NCI-H524 treated with DMSO at 0.1 percent for 48 hours (cell line): ENCODE measurements around the gene MORN1.

ENCODE experiments used
- DNase-seq: peaks from one replicate; lab custom pipeline; 2025; lab: John Stamatoyannopoulos, UW

The MORN1 gene

DNA sequence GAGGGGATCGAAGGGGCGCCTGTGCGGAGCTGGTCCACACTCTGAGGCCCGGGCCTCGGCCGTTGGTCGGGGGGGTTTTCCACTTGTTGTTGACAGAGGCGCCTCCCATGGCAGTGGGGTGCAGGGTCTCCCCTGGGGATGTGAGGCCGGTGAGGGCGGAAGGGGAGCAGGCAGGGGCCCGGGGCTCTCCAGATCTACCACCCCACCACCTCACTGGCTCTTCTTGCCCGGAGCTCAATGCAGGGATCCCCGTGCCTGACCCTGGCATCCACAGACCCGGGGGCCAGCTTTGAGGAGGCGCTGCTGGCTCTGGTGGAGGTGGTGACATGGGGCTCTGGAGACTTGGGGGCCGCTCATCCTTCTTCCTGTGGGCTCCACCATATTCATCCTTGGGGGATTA is 28.1 kb upstream of the MORN1 start:
- no peak for DNase-seq

GRCh38 chr1:2418791-2419320 is 27.5 kb upstream of the MORN1 start:
- no peak for DNase-seq

GRCh38 chr1:2417833-2418225 is 26.5 kb upstream of the MORN1 start:
- no peak for DNase-seq

DNA sequence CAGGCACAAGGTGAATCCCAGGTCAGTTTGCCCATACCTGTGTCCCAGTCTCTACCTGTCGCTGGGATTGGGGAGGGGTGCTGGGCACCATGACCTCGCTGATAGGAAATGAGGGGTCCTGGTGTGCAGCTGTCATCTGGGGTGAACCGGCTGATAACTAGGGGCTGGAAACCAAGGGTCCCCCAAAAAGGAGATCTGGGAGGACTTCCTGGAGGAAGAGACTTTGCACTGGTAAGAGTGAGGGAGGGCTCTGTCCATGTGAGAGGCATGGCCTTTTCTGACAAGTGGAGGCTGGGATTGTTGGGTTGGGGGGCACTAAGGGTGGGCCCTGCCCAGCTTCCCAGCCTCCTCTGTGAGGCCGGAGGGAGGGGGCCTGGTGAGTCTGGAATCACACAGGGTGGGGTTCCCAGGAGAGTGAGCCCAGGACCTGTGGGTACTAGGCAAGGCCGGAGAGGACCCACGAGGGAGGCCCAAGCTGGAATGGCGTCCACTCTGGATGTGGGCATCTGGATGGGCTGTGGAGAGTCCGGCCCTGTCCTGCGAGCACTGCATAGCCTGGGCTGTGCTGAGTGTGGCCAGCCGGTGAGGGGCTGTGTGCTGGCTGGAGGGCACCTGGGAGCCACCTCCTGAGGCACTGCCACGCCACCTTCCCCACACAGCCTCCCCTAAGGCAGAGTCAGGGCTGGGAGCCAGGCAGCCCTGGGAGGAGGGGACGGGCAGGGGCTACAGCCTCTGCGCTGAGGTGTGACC is 25.9 kb upstream of the MORN1 start:
- DNase-seq: no peak

- no peak for DNase-seq
Observed at GRCh38 chr1:2416403-2416802, 25.0 kb upstream of the MORN1 start.

GRCh38 chr1:2415801-2416208 is 24.5 kb upstream of the MORN1 start:
- DNase-seq: no peak

GRCh38 chr1:2415337-2415736 is 24.0 kb upstream of the MORN1 start:
- no peak for DNase-seq

GRCh38 chr1:2414297-2414958 is 23.1 kb upstream of the MORN1 start:
- peak; percentile 8 for DNase-seq

- no peak for DNase-seq
Observed at GRCh38 chr1:2413495-2414296, 22.3 kb upstream of the MORN1 start.

DNA sequence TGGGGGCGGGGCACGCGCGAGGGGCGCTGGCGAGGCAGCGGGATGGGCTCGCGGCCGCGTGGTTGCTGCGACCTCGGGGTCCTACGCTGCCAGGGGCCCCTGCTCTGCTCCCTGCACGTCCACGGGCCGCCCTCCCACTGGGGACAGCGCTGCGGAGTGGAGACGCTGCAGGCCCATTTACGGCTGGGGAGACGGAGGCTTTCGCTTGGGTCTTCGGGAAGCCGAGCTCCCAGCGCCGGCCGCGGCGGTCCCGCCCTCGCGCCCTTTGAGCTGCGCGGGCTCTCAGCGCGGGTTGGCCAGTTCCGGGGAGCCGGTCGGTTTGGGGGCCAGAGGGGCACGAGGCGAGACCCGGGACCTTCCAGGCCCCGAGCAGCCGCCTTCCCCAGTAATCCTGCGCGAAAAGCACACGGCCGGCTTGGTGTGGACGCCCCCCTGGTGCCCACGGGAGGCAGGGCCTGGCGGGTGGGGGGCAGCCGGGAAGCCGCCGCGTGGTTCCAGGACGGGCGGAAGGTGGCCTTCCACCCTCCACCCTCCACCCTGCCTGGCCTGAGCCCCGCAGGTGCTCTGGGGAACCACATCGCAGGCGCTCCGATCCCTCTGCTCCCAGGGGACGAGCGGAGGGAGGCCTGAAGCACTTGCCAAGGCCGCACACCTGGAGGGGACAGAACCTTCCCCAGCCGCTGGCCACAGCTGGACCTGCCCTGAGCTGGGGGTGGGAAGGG is 21.6 kb upstream of the MORN1 start:
- DNase-seq: no peak

- DNase-seq: peak; percentile 49
Observed at GRCh38 chr1:2412395-2412772, 21.0 kb upstream of the MORN1 start, which contains the start of gene PEX10. Gene PEX10 (minus strand): TSS chr1:2412564. CDS start chr1:2412502, 62 bp downstream.

- no peak for DNase-seq
Observed at GRCh38 chr1:2411801-2412394, 20.5 kb upstream of the MORN1 start.

DNA sequence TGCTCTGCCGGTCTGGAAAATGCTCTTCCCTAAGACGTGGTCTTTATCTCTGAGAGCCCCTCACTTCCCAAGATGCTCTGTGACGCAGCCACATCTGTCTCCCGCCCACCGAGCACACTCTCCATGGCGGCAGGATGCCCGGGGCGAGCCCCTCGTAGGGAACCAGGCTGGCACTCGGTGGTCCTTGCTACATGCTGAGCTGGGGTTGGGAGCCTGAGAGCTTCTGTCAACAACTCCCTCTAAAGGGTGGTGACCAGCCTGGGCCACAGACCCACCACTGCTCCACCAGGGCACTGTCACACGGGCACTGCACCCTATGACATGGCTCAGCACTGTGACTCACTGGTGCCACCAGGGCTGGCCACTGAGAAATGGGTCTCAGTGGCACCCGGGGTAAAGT is 18.4 kb upstream of the MORN1 start:
- no peak for DNase-seq

DNA sequence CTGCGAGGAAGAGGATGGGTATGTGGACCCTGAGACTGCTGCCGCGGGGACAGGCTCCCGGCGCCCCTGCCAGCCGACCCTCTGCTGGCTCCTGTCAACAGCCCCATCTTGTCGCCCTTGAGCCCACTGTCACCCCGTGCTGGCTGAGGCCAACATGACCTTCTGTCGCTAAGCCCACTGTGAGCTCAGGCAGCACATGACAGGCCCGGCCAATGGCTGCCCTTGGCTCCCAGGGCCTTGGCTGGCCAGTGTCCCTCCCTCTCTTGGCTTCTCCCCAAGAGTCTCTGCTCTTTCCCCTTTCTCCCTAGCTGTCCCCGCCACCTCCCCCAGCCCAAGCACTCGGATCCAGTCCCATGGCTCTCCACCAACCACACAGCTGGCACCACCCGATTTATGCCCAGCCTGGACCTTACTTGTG is 17.5 kb upstream of the MORN1 start:
- DNase-seq: no peak

DNA sequence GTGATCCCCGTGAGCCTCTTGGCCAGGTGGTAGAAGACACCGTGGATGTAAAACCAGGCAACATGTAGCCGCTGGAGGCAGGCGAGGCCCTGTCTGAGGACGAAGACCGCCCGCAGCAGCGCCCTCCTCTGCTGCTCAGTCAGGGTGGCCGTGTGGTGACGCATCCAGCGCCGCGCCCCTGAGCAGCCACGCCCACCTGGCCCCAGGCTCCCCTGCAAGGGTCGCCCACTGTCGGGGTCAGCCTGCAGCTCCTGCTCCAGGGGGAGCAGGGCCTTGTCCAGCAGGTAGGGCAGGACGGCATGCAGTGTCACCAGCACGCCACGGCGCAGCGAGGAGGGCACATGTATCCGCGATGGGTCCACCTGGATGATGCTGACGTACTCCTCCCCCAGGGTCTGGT is 17.1 kb upstream of the MORN1 start:
- DNase-seq: no peak

GRCh38 chr1:2407991-2408275 is 16.6 kb upstream of the MORN1 start:
- DNase-seq: no peak

DNA sequence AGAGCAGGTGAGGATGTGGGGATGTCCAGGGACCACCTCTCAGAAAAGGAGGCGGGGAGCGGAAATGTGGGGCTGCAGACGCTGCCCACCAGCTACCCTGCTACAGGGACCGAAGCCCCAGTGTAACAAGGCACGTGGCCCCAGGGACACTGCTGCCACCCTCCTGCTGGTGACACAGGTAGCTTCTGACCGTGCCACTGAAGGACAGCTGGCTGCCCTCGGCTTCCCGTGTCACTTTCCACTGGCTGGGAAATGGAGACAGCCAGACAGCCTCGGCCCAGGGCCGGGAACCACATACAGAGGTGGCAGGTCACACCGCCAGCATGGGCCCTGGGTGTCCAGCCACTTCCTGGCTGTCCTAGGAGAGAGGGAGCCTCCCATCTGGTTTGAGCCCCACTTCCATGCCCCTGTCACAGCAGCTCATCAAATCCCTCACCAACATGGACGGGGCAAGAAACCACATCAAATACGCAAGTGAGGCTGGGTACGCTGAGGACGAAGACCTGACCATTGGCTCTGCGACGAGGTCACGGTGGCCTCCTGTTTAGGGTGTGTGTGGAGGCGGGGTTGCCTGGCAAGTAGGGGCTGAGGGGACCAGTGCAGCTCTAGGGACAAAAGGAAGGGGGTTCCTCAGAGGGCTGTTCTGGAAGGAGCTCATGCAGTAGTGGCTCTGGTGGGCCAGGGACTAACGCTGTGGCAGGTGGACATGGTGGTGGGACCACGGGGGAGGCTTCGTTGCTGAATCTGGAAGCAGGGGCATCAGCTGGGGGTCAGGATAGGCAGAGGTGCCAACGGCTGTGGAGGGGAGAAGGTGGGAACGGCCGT is 16.0 kb upstream of the MORN1 start:
- no peak for DNase-seq

- DNase-seq: no peak
Observed at GRCh38 chr1:2406451-2407041, 15.2 kb upstream of the MORN1 start.

DNA sequence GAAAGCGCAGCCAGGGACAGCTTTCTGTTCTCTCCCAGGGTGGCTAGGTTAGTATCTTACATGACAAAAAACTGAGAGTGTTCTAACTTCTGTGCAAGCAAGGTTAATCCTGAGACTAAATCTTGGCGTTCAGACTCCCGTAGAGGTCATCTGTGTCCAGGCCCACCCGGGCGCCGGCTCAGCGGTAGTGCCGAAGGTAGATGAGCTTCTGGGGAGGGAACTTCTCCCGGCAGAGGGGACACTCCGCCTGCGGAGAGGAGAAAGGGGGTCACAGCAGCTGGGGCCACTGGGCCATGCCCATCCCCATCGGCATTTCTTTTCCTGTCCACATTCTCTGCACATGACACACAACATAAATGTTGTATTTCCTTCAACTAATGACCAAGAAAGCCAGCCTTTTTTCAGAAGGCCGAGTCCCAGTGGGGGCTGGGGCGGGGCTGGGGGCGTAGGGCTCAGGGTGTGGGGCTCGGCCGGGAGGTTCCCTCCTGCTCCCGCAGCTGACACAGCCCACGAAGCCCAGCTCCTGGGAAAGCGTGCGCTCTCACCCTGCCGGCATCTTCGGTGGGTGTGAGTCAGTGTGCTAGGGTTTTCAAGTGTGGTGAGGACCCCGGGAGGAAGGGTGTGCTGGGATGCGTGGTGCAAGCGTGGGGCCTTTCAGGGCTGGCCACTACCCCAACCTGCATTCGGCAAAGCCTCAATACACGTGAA is 14.4 kb upstream of the MORN1 start:
- no peak for DNase-seq
